Inflammatory macrophage treated with lipopolysaccharide for 1 hour (primary cell): ENCODE results near the gene GCG.

Source experiments
- DNase-seq, 2 donors: peaks; one replicate each; pipeline ENCODE4 v3.0.0-alpha.2; 2020 to 2022

The GCG gene

DNA sequence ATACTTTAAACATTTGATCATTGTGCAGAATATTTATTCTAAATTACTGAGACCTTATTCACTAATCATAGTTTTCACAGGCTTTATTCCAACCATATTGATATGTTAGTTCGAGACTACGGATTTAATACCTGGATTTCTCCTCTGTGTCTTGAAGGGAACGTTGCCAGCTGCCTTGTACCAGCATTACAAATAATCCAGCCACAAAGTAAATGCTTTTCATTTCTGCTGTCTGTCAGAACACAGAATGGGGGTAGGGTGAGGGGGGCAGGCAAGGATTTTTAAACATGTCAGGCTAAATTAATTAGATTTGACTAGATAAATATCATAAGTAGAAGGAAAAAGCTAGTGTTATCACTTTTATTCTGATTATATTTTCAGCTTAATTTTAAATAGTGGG lies 3.1 kb downstream of the GCG start:
- no peak for DNase-seq

DNA sequence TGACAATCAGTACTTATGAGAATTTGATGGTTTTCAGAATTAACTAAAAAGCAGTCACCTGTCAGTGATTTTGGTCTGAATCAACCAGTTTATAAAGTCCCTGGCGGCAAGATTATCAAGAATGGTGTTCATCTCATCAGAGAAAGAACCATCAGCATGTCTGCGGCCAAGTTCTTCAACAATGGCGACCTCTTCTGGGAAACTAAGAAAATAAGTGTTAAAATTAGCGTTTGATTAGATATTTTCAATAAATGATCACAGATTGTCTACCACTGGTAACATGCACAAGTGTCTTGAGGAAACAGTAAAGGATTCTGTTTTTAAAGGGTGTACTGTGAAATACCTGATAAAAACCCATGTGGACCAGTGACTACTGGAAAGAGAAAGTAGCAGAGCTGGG lies 8.1 kb downstream of the GCG start:
- no peak for DNase-seq

DNA sequence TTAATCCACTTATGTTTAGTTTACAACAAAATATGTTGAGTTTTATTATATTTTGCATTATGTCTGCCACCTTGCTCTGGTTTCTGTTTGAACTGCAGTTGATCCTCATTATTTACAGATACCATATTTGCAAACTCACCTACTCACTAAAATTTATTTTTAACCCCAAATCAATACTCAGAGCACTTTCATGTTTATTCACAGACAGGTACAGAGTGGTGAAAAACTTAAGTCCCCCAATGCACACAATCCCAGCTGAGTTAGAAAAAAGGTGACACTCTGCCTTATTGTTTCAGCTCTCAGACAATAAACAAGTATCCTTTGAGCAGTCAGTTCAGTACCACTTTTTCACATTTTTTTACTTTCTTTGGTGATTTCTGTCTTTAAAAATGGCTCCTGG lies 13.7 kb downstream of the GCG start:
- DNase-seq, result no peak

DNA sequence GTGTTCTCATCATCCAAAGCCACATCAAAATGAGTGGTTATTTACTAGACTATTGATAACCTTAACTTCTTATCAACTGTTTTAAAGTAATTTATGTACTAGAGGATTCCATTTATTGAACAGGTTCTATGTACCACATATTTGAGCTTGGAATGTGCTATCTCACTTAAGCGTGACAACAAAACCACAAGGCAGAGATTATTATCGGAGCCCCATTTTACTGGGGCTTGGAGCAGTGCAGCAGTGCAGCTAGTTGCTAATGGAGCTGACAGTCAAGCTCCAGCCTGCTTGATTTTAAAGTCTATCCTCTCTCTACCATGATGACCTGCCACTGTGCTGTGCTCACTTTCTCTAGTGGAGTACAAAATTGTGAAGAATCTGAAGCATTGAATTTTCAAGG lies 24.6 kb downstream of the GCG start:
- no peak for DNase-seq

DNA sequence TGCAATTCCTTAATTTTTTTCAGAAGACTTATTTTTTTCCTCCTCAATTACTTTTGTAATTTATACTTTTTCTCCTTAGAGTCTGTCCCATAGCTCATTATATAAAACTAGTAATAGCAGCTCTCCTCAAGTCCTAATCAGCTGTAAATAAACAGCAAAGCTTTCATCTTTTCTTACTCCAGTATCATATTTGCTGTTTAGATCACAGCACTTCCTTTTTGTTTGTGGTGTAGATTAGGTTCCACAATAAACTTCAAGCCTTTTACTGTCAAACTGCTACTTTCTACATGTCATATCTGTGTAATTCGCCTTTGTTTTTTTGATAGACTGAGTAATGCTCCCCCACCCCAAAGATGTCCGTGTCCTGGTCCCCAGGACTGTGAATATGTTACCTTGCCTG lies 25.5 kb downstream of the GCG start:
- no peak for DNase-seq

DNA sequence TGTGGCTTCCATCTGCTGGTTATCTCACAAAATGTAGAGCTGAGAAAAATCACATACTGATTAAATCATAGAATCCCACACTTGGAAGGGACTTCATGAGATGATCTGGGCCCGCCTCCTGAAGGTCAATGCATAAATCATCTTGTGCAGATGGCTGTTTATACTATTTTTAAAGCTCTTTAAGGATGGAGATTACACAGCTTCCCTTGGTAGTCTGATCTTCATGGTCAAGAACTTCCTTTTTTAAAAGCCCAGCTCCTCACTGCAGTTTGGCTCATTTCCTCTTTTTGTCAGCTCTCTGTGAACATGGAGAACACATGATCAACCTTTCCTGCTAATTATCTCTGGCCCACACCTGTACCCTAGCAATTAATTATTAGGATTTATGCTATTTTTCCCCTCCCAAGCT lies 25.9 kb downstream of the GCG start:
- DNase-seq, result peak; percentile 64 to 65

DNA sequence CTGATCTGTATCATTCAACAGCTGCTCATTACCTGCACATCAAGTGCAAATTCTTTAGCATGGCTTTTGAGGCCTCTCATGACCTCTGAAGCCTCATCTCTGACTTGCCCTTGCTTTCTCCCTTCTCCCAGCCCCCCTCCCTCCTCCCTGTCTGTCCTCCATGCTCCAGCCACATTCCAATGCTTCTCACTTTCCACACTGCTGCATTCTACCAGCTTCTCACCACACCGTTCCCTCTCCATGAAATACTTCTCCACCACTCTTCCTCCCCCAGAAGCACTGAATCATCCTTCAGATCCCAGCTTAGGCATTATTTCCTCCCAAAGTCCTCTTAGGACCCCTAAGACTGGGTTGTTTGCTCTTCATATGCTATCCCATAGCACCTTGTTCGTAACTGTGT lies 26.9 kb downstream of the GCG start:
- no peak for DNase-seq

DNA sequence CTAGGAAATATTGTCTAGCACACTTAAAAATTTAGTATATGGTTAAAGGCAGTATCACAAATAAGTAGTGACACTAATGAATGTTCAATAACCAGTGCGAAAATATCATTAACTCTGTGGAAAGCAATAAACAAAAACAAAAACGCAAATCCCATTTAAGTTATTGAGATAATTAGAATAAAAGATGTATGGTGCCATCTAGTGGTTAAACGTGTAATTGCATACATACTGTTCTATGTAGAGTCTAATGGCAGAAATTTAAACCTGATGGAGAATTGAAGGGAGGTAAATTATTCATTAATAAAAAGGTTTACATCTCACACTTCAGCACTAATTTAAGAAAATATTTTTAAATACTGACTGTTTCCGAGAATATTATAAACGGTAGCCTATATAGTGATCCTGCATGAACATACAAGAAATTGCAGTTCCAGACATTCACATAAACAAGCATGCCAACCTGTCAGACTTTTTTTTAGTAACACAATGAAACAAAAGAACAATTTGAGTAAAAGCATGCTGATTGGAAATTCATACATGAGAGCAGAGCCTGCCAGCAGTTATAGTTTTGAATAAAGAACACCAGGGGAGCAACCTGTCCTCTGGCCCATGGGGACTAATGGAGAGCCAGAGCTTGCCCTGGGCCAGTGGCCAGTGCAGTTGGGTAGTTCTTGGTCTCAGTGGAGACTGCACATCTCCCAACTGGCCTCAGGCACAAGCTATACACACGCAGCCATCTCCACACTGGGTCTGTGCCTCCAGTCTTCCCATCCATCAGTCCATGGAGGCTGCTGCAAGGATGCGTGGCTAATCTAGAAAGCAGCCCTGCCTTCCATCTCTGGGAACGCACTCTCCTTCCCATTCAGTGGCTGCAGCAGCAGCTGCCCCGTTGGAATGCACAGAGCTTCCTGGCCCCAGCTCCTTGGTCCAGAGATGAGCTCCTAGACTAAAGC lies 28.0 kb downstream of the GCG start:
- peak; percentile 57 to 97 for DNase-seq

DNA sequence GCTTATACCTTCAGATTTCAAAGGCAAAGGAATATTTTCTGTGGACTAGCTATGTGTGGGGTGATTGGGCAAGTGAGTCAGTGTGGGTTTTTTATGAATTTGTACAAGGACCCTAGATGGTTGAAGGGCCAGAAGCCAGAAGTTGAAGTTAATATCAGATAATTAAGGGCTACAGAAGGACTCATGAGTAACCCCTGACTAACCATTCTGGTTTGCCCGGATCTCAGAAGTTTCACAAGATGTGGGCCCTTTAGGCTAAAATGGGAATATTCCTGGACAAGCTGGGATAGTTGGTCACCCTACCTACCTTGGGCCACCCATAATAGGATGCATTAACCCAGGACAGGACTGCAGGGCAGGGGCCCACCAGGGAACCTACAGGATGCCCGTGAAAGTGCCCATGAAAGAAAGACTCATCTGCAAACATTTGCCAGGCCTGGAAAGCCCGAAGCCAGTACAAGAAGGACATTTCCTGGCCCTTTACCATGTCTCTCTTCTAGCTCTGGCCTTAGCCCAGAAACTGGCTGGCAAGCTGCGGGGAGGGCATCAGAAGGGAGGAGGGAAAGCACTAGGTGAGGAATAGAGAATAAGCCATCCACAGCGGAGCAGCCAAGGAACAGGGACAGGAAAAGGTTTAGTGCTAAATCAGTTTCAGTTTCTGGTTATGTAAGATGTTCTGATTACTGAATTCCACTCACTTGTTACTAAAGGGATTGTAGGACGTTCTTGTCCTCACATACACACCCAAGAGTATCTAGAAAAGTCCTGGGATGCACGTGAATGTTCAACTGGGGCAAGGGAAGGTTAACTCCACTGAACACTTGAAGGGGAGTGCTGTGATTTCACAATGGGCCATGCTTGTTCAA lies 33.6 kb downstream of the GCG start:
- DNase-seq, result peak; percentile 54 to 56

DNA sequence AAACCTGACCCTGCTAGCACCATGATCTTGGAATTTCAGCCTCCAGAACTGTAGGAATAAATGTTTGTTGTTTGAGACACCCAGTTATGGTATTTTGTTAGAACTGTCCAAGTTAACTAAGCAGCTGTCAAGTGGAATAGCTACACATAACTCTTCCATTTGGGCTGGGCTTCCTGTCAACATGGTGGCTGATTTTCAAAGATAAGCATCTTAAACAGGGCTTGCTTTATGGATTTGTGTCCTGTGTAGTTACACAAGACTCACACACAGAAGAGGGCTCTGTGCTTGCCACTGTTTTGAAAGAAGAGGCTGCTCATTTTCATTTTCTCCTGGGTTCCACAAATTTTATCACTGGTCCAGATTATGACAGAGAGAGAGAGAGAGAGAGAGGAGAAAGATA lies 35.7 kb downstream of the GCG start:
- DNase-seq, result no peak

DNA sequence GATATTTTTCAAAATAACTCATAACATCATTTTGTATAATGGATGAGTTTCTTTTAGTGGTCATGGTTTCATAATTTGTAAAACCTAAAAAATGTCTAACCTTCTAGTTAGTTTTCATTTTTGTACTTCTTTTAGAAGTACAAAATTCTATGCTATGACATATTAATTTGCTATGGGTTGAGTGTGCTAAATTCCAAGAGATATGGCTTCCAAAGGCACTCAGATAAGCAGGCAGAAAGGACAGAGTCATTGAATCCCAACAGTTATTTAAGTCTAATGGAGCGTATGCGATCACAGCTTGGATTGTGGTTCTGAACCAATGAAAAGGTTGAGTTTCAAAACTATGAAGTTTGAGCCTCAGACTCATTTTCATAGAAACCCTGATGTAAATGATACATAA lies 37.0 kb downstream of the GCG start:
- DNase-seq, result no peak

DNA sequence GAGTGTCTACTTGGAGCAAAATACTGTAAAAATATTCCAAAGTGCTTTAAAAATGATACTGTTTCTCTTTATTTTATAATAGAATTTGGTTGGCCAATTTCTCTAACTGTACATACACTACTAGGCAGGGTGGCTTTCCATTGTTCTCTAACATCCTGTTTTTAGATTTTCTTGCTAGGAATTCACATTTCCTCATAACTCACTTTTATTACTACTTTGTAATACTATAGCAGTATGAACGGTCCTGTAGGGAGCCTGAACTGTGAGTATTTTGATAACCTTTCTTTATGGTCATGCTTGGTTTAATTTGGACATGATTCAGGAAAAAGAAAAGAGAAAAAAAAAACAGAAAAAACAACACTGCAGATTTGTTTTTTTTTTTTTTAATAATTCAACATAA lies 37.8 kb downstream of the GCG start:
- DNase-seq, result peak in 1 of 2 donors; percentile 29

DNA sequence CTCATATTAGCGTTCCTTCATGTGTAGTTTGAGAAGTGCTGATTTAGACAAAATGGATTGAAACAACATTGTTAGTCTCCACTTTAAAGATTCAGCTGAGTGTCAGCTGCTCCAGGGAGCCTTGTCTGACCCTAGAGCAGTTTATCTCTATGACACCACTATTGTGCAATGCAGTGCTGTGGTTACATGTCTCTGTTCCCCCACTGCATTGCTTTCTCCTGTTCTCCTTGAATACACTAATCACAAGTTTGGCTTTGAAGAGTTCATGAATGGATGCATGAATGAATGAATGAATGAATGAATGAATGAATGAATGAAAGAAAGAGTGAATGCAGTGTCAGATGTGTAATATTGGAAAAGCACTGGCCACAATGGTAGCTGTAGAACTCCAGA lies 38.3 kb downstream of the GCG start:
- DNase-seq, result peak; percentile 58 to 79

DNA sequence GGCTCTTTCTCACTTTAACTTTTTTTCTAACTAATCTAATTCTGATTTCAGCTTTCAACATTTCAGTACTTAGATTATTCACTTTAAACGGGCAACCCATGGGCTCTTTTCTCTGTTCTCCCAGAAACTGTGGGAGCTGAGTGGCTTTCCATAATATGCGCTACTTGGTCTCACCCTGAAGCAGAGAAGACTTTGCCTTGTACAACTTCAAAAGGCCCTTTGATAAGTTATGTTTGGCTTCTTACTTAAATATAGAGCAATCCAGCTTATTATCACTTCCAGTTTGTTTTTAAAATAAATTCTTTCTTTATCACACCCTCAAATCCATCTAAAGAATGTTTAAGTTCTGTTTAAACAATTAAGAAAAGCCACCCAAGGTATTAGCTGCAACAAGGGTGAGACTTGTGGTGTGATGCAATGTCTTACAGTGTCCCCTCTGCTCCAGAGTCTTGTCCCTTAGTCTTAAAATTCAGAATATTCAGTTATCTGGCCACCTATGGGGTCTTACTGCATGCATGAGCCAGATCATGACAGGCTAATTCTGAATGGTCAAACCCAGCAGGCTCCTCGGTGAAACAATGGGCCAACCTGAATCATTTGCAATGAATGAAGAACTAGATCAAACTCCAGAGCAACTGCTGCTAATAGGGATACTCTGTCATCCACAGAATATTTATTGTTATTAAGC lies 38.8 kb downstream of the GCG start:
- DNase-seq, result no peak

DNA sequence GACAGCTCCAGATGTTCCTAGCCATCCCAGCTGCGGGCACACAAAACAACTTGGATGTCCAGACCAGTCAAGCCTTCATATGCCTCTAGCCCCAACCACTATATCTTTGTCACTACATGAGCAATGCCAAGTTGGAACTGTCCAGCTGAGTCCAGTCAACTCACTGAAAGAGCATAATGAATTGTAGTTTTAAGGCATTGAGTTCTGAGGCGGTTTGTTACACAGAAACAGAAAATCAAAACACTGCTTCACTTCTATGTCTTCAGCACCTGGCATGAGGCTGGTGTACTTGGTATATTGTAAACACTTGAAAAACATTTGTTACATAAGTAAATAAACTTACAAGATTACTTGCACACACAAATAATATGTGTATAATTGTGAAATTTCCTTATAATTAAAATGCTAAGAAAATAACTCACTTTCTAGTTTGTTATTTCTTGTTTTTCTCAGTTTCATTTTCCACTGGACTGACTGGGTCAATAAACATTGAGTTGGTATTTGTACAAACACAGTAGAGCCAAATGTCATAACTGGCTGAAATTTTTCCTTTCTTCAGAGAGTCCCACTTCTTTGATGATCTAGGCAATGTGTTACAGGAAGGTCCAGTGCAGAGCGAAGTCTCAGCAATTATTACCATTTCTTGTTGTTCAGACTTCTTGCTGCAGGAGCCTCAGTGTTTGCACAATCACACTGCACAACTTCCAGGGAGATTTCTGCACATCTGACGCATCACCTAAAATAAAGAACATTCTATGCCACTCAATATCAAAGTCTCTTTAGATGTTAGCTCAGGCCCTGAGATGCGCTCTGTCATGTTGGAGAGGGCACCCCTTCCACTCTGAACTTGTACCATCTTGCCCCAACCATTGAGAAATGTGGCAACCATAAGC lies 39.8 kb downstream of the GCG start:
- peak; percentile 42 to 74 for DNase-seq

DNA sequence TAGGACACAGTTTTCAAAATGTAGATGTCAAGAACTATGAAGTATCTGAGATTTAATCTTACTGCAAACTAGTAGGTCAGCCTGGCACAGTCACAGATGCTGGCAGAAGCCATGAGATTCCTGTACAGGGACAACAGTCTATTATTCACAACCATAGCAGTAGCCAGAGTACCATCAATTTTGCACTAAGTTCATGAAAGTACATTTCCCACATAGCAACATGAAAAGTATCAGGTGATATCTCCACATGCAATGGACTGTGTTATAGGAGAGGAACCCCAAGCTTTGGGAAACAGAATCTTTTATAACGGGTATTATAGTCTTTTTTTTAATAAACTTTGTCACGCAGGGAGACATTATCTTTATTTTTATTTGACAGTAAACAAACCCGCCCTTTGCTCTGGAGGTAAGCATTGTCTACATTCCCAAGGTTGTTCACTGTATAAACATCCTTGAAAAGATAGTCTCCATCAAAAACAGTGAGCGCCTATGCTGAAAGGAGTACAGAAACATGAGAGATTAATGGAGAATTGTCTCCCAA lies 44.6 kb downstream of the GCG start:
- no peak for DNase-seq

DNA sequence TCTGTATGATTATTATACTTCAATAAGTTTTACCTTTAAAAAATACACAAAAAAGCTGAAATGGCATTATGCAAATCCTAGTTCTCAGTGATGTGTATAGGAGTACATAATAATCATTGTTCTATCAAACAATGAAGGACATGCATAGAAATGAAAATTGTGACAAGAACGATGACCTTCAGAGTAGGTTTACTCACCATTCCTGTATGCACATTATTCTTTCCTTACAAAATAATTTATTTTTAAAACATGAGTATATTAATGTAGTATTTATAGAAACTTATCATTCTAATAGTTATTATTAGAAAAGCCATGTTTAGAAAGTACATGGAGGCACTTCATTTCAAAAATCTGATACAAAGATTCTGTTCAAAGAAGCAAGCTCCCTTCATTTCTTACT lies 45.3 kb downstream of the GCG start:
- no peak for DNase-seq

DNA sequence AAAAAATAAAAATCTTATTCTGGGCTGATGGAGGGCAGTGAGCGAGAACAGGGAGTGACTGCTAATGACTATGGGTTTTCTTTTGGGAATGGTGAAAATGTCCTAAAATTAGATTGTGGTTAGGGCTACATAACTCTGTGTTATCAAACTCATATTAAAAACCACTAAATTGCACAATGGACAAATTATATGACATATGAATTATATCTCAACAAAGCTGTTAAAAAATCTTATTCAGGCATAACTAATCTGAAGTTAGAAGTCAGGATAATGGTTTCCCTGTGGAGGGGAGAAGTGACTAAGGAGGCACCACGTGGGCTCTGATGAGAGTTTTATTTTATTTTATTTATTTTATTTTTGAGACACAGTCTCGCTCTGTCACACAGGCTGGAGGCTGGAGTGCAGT lies 45.9 kb downstream of the GCG start:
- DNase-seq, result no peak

DNA sequence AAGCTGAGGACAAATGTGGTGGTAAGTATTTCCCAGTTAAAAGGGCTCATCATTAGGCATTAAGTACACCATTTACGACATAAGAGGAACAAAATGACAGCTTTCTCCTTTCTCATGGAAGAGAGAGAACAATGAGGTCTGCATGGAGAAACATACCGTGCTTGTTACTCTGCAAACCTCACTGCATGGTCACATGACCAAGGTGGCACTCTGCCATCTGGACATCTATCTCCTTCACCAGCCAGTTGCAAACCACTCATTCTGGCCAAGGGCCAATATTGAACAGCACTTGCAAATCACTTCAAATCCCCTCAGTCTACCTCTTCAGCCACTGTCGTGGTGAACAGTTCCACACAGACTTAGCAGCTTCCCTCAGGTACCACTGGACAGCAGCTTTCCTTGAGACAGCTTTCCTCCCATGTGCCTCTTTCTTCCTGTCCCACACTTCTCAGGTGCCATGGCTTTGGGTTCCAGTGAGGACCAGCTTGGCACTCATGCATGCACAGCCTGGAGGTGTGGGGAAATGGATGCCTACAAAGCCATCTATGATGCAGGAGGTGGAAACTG lies 48.5 kb downstream of the GCG start:
- no peak for DNase-seq

DNA sequence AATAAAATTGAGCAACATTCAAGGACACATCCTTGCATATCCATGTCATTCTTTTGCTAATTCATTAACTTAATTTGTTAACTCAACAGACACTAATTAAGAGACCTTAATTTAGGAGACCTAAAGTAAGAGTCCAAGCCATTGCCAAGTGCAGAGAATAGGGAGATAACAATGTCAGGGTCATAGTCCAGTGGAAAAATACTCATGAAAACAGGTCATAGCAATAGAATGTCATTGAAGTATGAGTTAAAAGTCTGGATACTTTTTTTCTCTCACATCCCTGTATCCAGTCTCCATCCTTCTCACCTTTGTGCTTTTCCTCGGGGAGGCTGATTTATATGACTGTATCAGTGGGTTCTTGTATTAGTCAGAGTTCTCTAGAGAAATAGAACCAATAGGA lies 51.5 kb downstream of the GCG start:
- no peak for DNase-seq

DNA sequence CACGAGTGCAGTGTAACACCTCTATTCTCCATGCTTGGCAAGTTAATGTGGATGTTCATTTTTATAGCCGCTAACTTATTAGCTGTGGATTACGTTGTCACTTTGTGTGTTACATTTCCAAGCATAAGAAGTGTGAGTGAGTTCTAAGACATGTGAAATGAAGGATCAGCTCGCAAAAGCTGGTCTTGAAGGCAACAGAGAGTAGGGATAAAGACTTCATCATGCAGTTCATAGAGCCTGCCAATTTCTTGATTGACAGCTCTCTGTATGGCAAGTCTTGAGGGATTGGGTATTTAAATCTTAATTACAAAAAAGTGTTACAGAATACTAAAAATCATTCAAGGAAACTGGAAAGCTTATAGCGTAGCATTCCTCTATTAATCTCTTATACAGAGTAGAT lies 52.2 kb downstream of the GCG start:
- no peak for DNase-seq
